Iris pigment epithelial cell (primary cell): Measurements from ENCODE around the gene SS18L1.

Experiments used
- DNase-seq: peaks from one replicate; pipeline ENCODE4 v3.0.0-alpha.2; 2011; ENCODE audit warnings: low read depth

SS18L1 gene

DNA sequence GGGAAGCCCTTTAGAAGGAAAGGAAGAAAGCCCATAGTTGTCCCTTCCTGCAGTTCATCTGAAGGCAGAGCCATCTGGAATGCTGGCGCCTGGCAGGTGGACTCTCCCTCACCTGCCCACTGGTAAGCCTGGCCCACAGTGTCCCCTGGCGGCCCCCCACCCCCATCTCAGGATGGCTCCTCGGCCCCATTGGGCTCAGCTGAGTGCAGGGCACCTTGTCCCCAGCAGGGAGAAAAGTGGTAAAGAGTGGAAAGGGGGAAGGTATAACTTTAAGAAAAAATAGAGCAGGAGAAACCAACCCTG, 12.6 kb downstream of the SS18L1 start:
- DNase-seq, result no peak

DNA sequence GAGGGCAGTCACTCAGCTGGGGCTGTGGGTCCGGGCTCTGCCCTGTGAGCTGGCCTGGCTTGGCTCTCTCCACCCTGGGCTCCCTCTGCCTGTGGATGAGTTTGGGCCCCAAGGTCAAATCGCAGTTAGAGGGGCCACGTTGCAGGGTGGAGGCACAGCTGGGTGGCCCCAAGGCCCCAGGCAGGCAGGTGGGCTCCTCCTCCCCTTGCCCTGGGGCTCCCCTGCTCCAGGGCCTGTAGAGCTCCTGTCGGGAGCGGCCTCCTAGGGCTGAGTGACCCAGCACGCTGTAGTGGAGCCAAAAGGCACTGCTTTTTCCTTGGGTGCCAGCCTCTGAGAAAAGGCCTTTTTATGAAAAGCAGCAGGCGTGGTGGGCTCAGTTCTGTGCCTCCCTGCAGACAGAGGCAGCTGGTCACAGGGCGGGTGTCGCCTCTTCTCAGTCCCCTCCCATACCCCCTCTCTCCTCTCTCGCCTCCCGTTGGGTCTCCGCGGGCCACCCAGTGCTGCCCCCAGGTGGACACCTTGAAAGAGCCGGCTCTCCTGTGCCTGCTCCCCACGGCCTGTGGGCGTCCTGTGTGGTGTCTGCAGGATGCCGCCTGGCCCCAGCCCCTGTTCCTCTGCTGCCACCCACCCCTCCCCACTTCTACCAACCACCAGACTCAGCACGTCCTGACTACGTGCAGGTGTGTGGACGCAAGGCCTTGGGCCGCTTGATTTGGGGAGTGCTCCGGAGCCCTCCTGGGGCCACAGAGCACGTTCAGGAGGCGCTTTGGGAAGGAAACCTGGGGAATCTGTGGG, 13.2 kb downstream of the SS18L1 start:
- DNase-seq, result peak; percentile 36

DNA sequence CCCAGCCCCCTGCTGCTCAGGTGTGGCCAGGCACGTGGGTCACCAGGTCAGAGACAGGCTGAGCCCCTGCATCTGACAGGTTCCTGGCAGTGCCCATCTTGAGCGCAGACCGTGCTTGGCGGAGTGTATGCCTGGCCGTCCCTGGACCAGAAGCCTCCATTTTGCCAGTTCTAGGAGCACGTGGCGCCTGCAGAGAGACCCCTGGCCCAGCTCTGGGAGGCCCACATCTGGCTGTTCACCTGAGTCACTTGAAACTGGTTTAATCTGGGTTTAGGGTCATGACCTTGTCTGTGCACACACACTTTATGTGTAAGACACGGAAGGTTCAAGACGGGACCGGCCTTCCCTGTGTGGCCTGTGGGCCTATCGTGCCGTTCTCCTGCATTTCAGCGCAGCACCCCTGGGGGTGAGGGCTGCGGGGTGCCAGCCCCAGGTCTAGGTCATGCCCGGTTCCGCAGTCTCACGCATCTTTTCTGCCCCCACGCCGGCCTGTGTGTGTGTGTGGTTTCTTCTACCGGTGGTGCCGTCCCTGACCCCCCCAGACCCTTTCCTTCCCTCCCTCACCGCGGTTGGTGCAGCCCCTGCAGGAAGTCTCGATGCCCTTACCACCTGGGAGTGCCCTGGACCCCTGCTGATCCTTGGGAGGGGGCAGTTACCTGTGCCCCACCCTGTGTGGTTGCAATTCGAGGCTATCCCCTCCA, 14.0 kb downstream of the SS18L1 start:
- DNase-seq, result no peak

DNA sequence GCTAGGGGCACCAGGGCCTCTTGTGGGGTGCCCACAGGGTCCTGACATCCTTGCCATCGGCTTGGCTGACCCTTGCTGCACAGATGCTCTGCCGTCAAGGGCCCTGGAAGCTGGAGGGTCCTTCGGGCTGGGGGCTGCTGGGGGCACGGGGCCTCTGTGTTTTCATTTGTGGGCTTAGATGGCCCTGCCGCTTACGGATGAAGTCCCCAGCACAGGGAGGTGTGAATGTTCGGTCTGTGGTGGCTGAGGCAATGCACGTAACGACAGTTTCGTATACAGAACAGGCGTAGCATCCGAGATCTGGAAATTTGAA, 14.5 kb downstream of the SS18L1 start:
- no peak for DNase-seq

DNA sequence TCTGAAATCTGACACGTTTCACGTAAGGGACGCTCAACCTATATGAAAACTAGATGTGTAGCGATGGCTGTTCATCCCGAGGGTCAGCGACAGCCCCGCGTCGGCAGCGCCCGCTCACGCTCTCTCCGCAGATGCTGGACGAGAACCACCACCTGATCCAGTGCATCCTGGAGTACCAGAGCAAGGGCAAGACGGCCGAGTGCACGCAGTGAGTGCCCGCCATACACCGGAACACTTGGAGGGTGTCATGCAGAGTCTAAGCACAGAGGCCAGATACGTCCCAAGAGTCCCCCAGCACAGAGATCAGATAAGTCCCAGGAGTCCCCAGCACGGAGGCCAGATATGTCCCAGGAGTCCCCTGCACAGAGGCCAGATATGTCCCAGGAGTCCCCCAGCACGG, 15.0 kb downstream of the SS18L1 start:
- no peak for DNase-seq

DNA sequence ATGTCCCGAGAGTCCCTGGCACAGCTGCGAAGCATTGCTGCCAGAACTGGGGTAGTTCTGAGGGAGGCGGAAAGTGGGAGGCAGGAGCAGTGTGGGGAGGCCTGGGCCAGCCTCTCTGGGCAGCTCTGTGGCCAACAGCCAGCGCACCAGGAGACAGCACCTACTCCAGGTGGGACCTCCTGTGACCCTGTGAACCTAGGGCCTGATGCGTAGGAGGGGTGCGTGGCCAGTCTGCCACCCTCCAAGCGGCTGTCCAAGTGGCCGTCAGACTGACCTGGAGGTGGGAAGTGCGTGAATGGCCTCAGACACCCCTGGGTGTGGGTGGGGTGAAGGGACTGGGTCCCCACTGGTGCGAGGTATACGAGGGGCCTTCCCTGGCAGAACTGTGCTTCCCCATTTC, 15.5 kb downstream of the SS18L1 start:
- DNase-seq, result no peak

DNA sequence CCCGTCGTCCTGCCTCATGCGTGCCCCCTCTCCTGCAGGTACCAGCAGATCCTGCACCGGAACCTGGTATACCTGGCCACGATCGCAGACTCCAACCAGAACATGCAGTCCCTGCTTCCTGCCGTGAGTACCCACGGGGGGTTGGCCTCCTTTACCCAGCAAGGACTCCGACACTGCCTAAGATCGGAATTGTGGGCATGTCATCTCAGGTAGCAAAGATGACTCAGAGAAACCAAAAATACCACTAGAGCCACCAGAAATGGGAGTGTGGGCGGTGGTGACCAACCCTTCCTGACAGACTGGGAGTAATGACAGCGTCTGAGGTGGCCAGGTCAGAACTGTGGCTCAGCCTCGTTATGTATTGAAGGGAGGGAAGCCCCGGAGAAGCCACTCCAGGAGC, 16.3 kb downstream of the SS18L1 start:
- peak; percentile 16 for DNase-seq

DNA sequence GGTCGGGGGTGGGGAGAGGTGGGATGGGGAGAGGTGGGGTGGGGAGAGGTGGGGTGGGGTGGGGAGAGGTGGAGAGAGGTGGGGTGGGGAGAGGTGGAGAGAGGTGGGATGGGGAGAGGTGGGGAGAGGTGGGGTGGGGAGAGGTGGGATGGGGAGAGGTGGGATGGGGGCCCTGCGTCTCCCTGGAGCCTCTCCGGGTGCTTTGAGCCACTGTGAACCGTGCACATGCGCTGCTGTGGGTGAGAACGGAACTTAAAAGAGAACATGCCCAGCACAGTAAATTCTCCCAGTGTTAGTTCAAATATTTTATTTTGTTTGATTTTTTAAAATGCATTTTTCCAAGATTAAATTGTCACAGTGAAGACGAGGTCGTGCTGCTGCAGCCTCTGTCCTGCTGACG, 16.7 kb downstream of the SS18L1 start:
- DNase-seq, result no peak

DNA sequence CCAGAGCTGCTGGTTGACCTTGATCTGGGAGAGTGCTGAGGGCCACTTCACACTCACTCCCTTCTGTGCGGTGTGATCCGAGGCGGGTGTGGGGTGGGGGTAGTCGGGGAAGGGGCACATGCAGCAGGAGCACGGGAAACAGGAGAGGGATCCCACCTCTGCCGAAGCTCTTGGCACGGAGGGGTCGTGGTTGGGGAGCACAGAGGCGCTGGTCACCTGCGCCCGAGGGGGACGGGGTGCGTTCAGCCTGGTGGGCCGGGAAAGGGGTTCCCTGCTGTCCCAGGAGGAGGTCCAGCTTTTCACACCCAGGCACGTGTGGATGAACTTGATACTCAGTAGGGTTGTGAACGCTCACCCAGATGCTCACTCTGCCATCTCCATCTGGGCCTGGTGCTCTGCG, 17.3 kb downstream of the SS18L1 start:
- no peak for DNase-seq

DNA sequence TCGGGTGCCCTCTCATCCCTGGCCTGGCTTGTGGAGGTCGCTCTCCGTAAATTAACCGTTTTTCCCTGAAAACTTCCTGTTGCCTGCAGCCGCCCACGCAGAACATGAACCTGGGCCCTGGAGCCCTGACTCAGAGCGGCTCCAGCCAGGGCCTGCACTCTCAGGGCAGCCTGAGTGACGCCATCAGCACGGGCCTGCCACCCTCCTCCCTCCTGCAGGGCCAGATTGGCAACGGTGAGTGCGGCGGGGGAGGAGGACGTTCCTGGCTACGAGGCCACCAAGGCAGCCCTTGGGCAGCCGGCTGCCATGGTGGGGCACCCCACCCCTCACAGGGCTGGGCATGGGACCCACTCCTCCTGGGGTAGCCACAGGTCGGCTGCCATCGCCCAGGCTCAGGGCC, 17.8 kb downstream of the SS18L1 start:
- DNase-seq, result peak; percentile 91

DNA sequence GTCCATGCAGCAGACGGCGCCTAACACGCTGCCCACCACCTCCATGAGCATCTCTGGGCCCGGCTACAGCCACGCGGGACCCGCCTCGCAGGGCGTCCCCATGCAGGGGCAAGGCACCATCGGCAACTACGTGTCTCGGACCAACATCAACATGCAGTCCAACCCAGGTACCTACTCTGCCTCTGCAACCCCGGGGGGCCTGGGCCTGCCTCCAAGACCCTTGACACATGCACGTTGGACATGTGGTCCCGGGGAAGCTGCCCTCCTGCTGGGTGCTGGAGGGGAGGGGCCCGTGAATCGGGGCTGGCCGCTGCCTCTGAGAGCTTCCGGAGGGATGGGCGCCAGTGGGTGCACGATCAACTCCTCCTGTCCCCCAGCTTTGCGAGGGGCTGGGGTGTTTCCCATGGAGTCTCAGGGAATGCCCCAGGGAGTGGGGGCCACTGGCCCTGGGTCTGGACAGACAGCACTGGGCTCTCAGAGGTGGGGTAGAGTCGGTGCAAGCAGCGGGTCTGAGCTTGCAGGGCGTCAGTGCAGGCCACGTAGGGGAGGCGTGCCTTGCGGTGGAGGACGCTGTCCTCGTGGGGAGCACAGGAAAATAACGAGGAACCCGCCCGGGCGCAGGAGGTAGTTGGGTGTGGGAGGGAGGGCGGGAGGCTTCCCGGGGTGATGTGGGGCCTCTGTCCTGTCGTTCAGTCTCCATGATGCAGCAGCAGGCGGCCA, 19.4 kb downstream of the SS18L1 start:
- DNase-seq, result no peak

DNA sequence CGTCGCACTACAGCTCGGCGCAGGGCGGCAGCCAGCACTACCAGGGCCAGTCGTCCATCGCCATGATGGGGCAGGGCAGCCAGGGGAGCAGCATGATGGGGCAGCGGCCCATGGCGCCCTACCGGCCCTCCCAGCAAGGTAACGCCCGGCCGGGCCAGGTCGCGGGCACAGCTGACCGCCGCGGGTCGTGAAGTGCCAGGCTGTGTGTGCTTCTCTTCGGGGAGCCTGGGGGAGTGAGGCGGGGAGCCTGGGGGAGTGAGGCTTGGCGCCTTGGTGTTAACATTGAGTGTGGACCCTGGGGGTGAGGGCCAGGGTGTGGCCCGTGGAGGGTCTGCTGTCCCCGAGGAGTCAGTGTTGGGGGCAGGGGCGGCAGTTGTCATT, 19.9 kb downstream of the SS18L1 start:
- no peak for DNase-seq

DNA sequence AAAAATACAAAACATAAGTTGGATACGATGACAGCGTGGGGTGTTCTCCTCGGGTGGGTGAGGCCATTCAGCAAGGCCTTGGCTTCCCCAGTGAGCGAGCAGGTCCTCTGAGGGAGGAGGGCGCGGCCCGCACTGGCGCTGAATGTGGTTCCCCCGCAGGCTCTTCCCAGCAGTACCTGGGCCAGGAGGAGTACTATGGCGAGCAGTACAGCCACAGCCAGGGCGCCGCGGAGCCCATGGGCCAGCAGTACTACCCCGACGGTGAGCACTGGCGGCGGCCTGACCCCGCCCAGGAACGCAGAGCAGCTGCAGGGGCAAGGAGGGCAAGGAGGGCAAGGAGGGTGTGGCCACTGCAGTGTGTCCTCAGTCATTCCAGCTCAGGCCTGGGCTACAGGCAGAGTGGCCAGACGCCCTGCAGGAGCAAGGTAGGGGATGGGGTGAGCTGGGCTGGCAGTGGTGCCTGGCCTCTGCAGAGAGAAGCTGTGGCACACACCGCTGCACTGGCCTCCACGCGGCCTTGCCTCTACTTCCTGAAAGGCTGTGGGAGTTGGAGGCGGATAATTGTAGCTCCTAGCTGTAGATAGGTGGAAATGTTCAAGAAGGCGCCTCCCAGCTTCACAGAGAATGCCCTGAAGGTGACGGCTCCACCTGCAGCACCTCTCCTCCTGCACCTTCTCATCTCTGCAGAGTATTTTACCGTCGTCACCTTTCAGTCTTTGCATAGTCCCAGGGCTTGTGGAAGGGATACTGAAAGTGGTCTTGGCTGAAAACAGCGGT, 20.6 kb downstream of the SS18L1 start:
- no peak for DNase-seq

DNA sequence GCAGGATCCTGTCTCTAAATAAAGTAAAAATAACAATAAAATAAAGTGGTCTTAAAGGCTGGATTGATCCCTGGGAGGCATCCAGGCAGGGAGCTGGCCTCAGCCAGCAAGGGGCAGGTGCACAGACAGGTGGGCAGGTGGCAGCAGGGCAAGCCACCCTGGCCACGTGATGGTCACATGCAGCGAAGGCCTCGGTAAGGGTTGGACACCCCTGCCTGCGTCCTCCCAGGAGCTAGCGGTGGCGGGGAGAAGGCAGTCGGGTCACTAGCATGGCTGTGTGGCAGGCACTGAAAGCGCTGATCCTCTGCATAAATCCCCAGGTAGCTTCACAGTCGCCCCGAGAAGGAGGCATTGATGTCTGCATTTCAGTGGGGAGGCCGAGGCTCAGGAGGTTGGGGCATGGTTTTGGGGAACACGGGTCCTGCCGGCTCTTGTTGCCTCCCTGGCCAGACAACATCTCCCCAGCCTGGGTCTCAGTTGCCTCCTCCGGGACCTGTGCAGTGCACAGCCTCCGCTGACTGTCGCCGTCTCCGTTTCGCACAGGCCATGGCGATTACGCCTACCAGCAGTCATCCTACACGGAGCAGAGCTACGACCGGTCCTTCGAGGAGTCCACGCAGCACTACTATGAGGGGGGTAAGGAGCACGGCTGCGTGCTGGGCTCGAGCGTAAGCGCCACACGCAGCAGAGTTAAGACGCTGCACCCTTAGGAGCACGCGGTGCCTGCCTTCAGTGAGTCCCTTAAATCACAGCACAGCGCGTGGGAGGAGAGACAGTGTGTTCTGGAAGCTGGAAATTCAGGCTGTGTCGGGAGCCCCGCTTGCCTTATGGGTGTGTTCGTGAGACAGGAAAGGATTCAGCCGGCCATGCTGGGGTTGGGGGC, 21.6 kb downstream of the SS18L1 start:
- no peak for DNase-seq

DNA sequence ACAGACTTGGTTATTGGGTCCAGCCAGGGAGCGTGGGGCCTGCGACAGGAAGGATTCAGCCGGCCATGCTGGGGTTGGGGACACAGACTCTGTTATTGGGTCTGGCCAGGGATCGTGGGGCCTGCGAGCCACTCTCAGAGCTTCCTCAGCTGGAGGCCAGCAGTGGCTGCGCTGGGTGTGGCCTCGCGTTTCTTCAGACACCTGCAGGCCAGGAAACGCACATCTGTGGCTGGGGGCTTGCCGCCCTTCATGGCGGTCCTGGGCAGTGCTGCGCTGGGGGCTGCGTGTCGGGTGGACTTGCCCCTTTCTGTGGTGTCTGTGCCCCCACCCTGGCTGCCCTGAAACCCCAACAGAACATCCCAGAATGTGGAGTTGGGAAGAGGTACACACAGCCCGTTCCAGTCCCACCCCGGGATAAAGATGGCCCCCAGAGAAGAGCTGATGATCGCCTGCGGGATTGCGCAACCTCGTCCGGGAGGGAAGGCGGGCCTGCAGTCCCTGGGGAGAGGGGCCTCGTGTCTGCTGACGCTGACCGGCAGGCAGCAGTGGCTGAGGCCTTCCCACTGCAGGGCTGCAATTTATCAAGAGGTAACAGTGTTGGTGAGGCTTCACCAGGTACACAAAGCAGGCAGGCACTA, 22.3 kb downstream of the SS18L1 start:
- no peak for DNase-seq

DNA sequence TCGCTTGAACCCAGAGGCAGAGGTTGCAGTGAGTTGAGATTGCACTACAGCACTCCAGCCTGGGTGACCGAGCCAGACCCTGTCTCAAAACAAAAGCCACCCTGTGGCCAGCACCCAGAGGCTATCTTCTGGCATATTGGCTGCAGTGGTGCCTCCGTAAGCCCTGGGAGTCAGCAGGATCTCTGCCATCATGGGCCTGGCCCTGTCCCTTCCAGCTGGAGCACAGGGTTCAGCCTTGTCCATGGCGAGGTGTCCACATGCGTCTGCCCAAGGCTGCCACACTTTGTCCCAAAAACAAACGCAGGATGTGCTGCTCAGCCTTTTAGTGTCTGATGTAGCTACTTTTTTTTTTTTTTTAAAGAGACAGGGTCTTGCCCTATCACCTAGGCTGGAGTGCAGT, 23.9 kb downstream of the SS18L1 start:
- no peak for DNase-seq

DNA sequence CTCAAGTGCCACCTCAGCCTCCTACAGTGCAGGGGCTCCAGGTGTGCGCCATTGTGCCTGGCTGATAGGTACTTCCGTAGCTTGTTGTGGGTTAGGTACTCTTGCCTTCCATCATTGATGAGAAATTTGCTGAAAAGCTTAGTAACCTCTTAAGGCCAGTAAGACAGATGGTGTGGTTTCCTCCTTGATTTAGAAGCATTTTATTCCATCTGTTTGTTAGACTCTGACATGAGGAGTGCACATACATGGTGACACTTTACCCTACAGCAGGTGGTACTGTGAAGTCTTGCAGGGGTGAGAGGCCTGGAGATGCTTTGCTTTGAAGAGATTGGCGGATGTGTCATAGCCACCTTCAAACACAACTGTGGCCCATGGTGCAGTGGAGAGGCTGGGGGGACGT, 24.5 kb downstream of the SS18L1 start:
- DNase-seq, result no peak

DNA sequence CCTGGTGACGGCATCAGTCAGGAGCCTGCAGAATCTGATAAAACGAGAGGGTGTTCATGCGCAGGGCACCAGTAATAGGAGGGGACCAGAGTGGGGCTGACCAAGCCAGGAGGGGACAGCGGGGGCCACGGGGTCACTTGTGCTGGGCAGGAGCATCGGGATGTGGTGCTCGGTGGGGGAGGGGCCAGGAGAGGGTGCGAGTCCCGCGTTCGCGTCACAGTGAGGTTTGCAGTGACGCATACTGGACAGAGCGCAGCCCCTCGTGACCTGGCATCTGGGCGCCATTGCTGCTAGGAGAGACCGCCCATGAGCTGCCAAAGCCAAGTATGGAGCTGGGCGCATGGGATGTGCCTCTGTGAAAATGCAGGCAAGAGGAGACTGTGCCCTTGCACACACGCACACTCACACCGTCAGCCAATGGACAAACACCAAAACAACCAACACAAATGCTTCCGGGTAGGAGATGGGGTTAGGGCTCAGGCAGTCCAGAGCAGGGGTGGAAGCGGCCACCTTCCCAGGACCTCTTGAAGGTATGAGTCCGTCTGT, 25.4 kb downstream of the SS18L1 start:
- DNase-seq, result no peak

DNA sequence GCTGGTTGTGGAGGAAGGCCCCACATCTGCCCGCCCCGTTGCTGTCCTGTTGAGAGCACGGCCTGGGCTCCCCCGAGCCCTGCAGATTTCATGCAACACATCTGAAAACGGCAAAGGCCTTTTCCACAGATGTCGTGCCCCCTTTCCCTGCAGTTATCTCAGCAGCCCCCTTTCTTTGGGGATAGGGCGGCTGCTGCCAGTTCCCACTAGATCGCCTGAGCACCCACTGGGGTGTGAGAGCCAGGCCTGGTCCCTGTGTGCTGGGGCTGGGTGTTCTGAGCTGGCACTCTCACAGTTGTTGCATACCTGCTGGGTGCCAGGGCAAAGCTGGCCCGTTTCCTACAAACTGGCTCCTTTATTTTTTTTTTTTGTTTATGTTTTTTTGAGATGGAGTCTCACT, 27.0 kb downstream of the SS18L1 start:
- DNase-seq, result no peak

DNA sequence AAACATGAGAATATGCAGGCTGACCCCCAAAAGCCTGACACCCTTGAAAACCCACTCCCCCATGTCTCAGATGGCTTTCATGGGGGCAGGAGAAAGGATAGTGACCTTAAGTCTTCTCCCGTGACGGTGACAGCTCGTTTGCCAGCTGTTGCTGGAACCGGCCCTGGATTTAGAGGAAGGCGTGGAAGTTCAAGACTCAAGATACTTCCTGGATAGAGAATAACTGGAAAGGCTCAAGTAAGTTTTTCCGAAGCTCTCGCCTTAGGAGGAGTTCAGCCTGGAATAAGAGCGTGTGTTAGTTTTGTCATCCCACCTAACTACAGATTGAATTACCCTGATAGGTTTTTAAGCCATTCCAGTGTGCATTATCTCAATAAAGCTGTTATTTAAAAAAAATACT, 27.7 kb downstream of the SS18L1 start:
- no peak for DNase-seq

DNA sequence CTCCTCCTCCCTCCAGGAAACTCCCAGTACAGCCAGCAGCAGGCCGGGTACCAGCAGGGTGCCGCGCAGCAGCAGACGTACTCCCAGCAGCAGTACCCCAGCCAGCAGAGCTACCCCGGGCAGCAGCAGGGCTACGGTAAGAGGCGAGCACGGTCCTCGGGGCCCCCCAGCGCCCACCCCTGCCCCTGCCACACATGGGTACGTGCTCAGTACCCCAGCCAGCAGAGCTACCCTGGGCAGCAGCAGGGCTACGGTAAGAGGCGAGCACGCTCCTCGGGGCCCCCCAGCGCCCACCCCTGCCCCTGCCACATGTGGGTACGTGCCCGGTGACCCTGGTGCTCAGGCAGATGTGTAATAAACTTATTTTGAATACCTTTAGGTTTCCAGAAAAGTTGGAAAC, 29.1 kb downstream of the SS18L1 start:
- no peak for DNase-seq
